ENCODE measurements around the gene GTF2H1.
A peak's percentile ranks its signal among the peaks of the same experiment; 100 is the strongest.
"Not testable (repeated sequence)": the region's sequence is repeated elsewhere in the genome, so short reads cannot be mapped to it uniquely, and the experiment has no call there.

The GTF2H1 gene

DNA sequence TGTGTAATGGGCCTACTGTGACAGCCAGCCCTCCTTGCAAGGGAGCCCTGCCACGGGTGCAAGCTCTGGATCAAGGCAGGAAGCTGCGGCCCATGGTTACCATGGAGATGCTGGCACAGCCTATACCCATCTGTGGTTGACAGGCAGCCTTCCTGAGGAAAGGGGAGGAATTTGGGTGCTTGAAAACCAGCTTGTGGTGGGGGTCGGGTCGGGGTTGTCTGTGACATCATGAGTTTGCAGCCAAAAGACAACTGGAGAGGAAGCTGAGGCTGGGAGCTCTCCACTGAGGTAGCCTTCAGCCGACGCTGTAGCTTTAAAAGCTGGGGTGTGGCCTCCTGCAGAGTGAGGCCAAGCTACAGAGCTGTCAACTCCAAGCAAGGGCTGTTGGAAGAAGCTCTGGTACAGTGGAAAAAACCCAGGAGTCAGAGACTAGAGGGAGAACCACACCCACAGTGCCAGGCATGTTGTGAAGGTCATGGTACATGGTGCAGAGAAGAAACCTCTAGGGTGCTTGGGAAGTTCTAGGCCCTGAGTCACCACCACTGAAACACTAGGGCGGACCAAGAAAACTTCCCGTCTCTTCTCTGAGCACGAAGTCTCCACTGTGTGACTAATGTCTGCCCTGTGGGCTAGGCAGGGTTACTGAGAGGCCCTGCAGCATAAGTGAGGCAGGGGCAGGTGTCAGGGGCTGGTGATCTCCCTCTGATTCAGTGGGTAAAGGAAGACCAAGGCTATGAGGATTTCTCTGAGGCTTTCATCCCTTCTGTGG, 61.2 kb downstream of the GTF2H1 start:
- peak; percentile 70 for DNase-seq

- no peak for DNase-seq
Observed at GRCh38 chr11:18384157-18384641, 61.8 kb downstream of the GTF2H1 start.

DNA sequence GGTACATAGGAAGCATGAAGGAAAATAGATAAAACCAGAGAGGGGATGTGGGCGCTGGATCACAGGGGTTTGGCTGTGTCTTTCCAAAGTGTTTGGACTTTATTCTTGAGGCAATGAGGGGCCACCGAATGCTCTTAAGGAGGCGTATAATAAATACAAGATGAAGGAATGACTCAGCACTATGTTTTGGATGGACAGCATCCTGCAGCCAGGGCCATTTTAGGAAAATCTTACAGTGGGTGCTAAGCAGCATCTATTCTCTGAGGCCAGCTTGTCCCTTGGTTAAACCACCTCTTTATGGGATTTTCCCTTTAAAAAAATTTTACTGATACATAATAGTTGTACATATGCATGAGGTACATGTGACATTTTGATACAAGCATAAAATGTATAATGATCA, 67.7 kb downstream of the GTF2H1 start:
- no peak for DNase-seq

- DNase-seq: no peak
Observed at GRCh38 chr11:18392434-18393321, 70.3 kb downstream of the GTF2H1 start.

- DNase-seq: peak; percentile 32
Observed at GRCh38 chr11:18393581-18394274, 71.4 kb downstream of the GTF2H1 start.

DNA sequence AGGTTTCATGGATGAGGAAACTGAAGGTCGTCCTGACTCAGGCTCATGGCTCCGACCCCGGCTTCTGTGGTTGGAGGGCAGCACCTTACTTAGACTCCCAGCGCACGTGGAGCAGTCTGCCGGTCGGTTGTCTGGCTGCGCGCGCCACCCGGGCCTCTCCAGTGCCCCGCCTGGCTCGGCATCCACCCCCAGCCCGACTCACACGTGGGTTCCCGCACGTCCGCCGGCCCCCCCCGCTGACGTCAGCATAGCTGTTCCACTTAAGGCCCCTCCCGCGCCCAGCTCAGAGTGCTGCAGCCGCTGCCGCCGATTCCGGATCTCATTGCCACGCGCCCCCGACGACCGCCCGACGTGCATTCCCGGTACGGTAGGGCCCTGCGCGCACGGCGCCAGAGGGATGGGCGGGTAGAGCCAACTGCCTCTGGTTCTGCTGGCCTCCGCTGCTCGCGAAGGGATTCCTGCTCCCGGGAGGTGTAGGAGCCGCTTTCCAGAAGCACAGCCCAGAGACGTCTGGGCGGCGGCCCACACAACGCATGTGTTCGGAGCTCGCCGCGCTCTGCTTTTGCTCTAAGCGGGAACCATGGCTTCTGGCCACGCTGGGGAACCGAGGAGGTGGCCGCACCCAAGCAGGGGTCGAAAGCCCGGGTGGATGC, 72.0 kb downstream of the GTF2H1 start, which contains the start of gene LDHA:
Gene LDHA, plus strand, starts transcription at position 289 of the 653 bp plus-strand sequence. CDS start 2,280 bp downstream, outside the sequence.
- peak; percentile 100 for DNase-seq

DNA sequence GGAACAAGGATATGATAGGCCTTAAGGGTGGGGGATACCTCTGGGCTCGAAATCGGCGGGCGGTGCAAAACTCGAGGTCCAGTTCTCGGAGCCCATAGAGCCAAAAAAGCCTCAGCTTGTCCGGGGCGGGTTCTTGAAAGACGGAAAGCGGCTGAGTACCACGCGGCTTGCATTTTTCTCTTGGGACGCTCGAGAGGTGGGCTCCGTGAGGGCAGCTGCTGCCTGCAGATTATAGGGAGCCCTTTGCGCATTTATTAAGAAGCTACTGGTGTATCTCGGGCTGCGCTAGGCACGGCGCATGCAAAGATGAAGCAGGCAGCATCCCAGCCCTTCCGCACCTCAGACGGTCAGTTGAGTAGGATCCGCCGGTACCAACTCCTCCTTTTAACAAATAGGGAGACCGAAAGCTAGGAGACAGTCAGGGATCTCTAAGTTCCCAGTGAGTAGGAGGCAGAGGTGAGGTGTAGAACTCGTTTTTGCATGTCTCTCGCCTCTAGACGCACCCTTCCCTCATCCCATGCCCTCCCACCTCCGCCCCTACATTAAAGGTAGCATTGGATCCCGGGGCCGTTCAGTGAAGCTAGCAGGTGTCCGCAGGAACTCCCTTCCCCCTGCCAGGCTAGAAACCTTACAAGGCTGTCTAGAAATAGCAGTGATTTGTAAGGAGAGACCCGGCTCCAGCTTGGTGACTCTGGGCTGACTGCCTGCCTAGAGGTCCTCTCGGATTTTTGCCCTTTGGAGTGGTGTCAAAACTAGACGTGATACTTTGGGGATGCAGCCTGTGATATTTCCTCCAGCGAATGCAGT, 72.8 kb downstream of the GTF2H1 start:
- peak; percentile 26 for DNase-seq

GRCh38 chr11:18395735-18396504, 73.6 kb downstream of the GTF2H1 start:
- peak; percentile 91 for DNase-seq

DNA sequence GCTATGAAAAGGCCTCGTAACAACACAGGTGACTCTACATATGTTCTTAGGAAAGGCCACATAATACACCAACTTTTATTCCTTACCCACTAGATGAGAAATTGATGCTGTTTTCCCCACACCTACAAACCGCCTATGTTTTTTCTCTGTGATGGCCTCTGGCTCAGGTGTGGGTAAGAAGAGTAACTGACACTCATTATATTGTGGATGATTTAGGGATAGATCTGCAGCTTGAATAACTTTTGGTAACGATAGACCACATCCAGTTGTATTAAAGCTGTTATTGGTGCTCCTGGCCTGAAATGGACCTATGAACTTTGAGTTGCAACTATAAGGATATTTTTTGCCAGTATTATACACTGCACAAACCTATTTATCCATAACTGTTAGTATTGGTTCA, 75.6 kb downstream of the GTF2H1 start:
- DNase-seq: no peak

GRCh38 chr11:18401077-18401476, 78.7 kb downstream of the GTF2H1 start:
- DNase-seq: not testable (repeated sequence)

DNA sequence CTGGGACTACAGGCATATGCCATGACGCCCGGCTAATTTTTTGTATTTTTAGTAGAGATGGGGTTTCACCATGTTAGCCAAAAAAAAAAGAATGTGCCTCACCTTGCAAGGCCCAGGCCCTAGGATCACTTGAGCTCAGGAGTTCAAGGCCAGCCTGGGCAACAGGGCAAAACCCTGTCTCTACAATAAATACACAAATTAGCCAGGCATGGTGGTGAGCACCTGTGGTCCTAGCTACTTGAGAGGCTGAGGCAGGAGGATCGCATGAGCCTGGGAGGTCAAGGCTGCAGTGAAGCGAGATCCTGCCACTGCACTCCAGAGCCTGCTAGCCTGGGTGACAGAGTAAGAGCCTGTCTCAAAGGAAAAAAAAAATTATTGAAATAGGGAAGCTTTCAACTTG, 81.7 kb downstream of the GTF2H1 start:
- no peak for DNase-seq

DNA sequence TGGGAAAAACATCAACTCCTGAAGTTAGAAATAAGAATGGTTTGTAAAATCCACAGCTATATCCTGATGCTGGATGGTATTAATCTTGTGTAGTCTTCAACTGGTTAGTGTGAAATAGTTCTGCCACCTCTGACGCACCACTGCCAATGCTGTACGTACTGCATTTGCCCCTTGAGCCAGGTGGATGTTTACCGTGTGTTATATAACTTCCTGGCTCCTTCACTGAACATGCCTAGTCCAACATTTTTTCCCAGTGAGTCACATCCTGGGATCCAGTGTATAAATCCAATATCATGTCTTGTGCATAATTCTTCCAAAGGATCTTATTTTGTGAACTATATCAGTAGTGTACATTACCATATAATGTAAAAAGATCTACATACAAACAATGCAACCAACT, 85.0 kb downstream of the GTF2H1 start:
- DNase-seq: not testable (repeated sequence)

DNA sequence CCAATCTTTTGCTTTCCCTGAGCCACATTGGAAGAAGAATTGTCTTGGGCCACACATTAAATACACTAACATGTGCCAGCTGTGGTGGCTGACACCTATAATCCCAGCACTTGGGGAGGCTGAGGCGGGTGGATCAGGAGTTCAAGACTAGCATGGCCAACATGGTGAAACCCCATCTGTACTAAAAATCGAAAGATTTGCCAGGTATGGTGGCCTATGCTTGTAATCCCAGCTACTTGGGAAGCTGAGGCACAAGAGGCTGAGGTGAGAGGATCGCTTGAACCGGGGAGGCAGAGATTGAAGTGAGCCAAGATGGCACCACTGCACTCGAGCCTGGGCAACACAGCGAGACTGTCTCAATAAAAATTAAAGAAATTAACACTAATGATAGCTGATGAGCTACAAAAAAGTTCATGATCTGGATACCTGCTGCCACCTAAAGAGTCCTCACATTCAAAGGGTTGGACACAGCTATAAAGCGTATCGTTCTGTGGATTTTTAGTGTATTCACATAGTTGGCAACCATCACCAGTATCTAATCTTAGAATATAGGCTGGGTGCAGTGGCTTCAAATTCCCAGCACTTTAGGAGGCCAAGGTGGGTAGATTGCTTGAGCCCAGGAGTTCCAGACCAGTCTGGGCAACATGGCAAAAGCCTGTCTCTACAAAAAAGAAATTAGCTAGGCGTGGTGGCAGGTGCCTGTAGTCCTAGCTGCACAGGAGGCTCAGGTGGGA, 86.4 kb downstream of the GTF2H1 start:
- no peak for DNase-seq

- no peak for DNase-seq
Observed at GRCh38 chr11:18416459-18416858, 94.1 kb downstream of the GTF2H1 start.
